ENCODE results near the gene TM9SF4.

TM9SF4 gene

DNA sequence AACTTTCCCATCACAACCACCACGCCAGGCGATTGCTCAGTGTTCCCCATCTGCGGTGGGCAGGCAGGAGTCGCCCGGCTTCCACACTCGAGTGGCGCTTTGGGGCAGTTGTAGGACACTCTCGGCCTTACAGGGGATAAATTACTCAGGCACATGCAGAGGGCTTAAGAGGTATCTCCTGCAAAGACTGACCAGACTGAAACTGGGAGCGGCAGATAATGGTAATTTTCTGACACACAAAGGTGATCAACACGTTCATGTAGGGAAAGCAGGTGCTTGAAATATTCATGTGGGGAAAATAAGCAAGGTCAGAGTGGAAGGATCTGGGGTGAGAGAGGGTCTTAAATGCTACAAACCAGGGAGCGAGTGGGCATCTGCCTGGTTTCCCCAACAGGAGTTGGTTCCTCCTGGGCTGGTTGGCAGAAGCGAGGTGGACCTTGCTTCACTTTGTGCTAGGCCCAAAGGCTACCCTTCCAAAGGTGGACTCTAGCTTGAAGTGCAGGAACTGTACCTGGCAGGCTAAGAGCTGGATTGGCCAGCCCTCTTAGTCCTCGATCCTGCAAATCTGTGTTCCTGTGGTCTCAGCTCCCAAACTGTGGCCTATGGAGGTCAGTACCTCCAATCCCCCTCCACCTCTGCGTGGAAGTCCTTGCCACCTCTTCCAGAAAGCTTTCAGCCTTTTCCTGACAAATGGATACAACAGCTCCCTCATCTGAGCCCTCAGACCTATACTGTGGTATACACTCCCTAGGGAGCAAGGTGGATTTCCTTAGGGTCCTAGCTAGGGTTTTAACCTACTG, 81.3 kb downstream of the TM9SF4 start:
- Histone ChIP-seq H3K36me3 (ENCODE audit: control insufficient read depth in 1 of 2, insufficient read depth in 2 of 2, low read depth in 1 of 2, low read length in 2 of 2) (peaks cover 15 to 36% of the 10 kb centered on the region in 2 experiments), H3K4ac (ENCODE audit: low read depth in 1 of 2, low read length in 2 of 2) (peak overlapping the region in 1 of 2 experiments; percentile 85), H3K79me1 (replicated peaks; ENCODE audit: low read length, poor library complexity, severe bottlenecking) (peaks cover 40% of the 10 kb centered on the region), H3K4me1 (ENCODE audit: control insufficient read depth, insufficient read depth, low read depth, low read length) (peaks cover 22% of the 10 kb centered on the region), H3K14ac (ENCODE audit: low read length in 2 of 2) (peak overlapping the region in 1 of 2 experiments; percentile 20), H3K23ac (ENCODE audit: low read length in 2 of 2) (no peak overlapping the region), H3K27me3 (ENCODE audit: control insufficient read depth in 1 of 2, insufficient read depth in 1 of 2, low read length in 2 of 2) (no peaks in the 10 kb centered on the region), H3K9me3 (ENCODE audit: control insufficient read depth, low read length) (no peaks in the 10 kb centered on the region), H3K4me3 (ENCODE audit: insufficient read depth in 1 of 2, low read depth in 1 of 2, low read length in 2 of 2) (peak overlapping the region; percentile 60 to 75), H2BK15ac (ENCODE audit: low read depth, poor library complexity, severe bottlenecking) (no peak overlapping the region), H4K8ac (ENCODE audit: low read length) (peak overlapping the region; percentile 92), H3K9ac (ENCODE audit: low read length) (peak overlapping the region; percentile 94), H2BK12ac (ENCODE audit: low read length in 2 of 2) (no peak overlapping the region), H2BK120ac (ENCODE audit: low read depth, low read length) (peak overlapping the region; percentile 68), H3K18ac (ENCODE audit: low read depth in 1 of 2, low read length in 2 of 2) (peak overlapping the region; percentile 20 to 58), H3K4me2 (ENCODE audit: low read length, poor library complexity, severe bottlenecking) (peak overlapping the region; percentile 75), H3K27ac (ENCODE audit: low read length, poor library complexity, severe bottlenecking) (no peak overlapping the region), H4K91ac (ENCODE audit: low read length) (peak overlapping the region; percentile 76), H2AFZ (ENCODE audit: low read depth, low read length) (no peak overlapping the region), H2AK5ac (ENCODE audit: low read length, severe bottlenecking) (no peak overlapping the region), H2BK5ac (ENCODE audit: low read depth, low read length, poor library complexity, severe bottlenecking) (no peak overlapping the region)
- WGBS: 36% methylated on average over 14 of the region's 14 CpGs
- DNase-seq: no peak

DNA sequence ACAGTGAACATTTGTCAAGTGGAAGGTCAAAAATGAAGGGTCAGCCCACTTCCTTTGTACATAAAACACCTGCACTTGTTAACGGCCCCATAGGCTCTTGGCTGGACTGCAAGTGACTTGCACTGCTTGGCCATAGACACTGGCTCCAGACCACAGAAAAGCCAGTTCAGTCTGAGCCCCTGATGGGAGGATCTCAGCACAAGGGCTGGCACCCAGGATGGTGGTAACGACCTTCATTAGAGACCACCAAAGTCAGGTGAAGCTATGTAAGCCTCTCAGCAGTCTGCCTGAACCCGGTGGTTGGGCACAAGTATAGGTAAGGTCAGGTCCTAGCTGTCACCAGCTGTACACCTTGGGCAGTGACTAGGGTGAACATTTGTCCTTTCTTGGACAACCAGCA, 81.9 kb downstream of the TM9SF4 start:
- H3K27me3 ChIP-seq (ENCODE audit: control insufficient read depth in 1 of 2, insufficient read depth in 1 of 2, low read length in 2 of 2): no peaks in the 10 kb centered on the region
- no peak overlapping the region for H3K27ac ChIP-seq (ENCODE audit: low read length, poor library complexity, severe bottlenecking)
- H3K23ac ChIP-seq (ENCODE audit: low read length in 2 of 2): no peak overlapping the region
- H3K36me3 ChIP-seq (ENCODE audit: control insufficient read depth in 1 of 2, insufficient read depth in 2 of 2, low read depth in 1 of 2, low read length in 2 of 2): peaks cover 21 to 42% of the 10 kb centered on the region in 2 experiments
- H4K91ac ChIP-seq (ENCODE audit: low read length): no peak overlapping the region
- H2BK12ac ChIP-seq (ENCODE audit: low read length in 2 of 2): no peak overlapping the region
- peaks cover 22% of the 10 kb centered on the region for H3K4me1 ChIP-seq (ENCODE audit: control insufficient read depth, insufficient read depth, low read depth, low read length)
- H2BK120ac ChIP-seq (ENCODE audit: low read depth, low read length): no peak overlapping the region
- no peak for DNase-seq
- H3K9ac ChIP-seq (ENCODE audit: low read length): no peak overlapping the region
- WGBS: 89% methylated on average over 3 of the region's 3 CpGs
- no peak overlapping the region for H3K14ac ChIP-seq (ENCODE audit: low read length in 2 of 2)
- no peaks in the 10 kb centered on the region for H3K9me3 ChIP-seq (ENCODE audit: control insufficient read depth, low read length)
- peaks cover 46% of the 10 kb centered on the region for H3K79me1 ChIP-seq (replicated peaks; ENCODE audit: low read length, poor library complexity, severe bottlenecking)
- no peak overlapping the region for H3K18ac ChIP-seq (ENCODE audit: low read depth in 1 of 2, low read length in 2 of 2)
- no peak overlapping the region for H3K4me2 ChIP-seq (ENCODE audit: low read length, poor library complexity, severe bottlenecking)
- H4K8ac ChIP-seq (ENCODE audit: low read length): no peak overlapping the region
- no peak overlapping the region for H2BK5ac ChIP-seq (ENCODE audit: low read depth, low read length, poor library complexity, severe bottlenecking)
- H3K4ac ChIP-seq (ENCODE audit: low read depth in 1 of 2, low read length in 2 of 2): no peak overlapping the region
- H2AK5ac ChIP-seq (ENCODE audit: low read length, severe bottlenecking): no peak overlapping the region
- no peak overlapping the region for H2AFZ ChIP-seq (ENCODE audit: low read depth, low read length)
- no peak overlapping the region for H2BK15ac ChIP-seq (ENCODE audit: low read depth, poor library complexity, severe bottlenecking)
- H3K4me3 ChIP-seq (ENCODE audit: insufficient read depth in 1 of 2, low read depth in 1 of 2, low read length in 2 of 2): no peak overlapping the region

DNA sequence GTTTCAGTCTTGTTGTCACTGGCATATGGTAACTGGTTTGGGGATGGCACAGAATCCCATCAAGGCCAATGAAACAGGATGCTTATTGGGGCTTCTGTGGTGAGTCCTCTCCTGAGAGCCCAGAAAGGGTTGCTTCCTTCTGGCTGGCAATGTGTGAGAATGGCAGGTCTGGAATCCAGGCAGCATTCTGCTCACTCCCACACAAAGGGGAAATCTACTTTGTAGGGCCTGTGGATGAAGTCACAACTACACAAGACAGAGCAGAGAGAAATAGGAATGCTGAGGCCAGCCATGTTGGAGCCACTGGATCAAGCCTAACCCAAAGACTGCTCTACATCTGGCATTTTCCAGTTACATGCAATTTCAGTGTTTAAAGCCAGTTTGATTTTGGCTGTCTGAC, 82.4 kb downstream of the TM9SF4 start:
- H3K9me3 ChIP-seq (ENCODE audit: control insufficient read depth, low read length): no peaks in the 10 kb centered on the region
- H3K14ac ChIP-seq (ENCODE audit: low read length in 2 of 2): no peak overlapping the region
- H2BK5ac ChIP-seq (ENCODE audit: low read depth, low read length, poor library complexity, severe bottlenecking): no peak overlapping the region
- H3K4ac ChIP-seq (ENCODE audit: low read depth in 1 of 2, low read length in 2 of 2): no peak overlapping the region
- no peak overlapping the region for H3K4me2 ChIP-seq (ENCODE audit: low read length, poor library complexity, severe bottlenecking)
- no peak overlapping the region for H2AK5ac ChIP-seq (ENCODE audit: low read length, severe bottlenecking)
- no peak overlapping the region for H3K18ac ChIP-seq (ENCODE audit: low read depth in 1 of 2, low read length in 2 of 2)
- H4K8ac ChIP-seq (ENCODE audit: low read length): no peak overlapping the region
- H3K4me1 ChIP-seq (ENCODE audit: control insufficient read depth, insufficient read depth, low read depth, low read length): peaks cover 22% of the 10 kb centered on the region
- peaks cover 48% of the 10 kb centered on the region for H3K79me1 ChIP-seq (replicated peaks; ENCODE audit: low read length, poor library complexity, severe bottlenecking)
- peaks cover 24 to 47% of the 10 kb centered on the region in 2 experiments for H3K36me3 ChIP-seq (ENCODE audit: control insufficient read depth in 1 of 2, insufficient read depth in 2 of 2, low read depth in 1 of 2, low read length in 2 of 2)
- H3K27me3 ChIP-seq (ENCODE audit: control insufficient read depth in 1 of 2, insufficient read depth in 1 of 2, low read length in 2 of 2): no peaks in the 10 kb centered on the region
- no peak overlapping the region for H3K27ac ChIP-seq (ENCODE audit: low read length, poor library complexity, severe bottlenecking)
- H4K91ac ChIP-seq (ENCODE audit: low read length): no peak overlapping the region
- no peak overlapping the region for H2BK12ac ChIP-seq (ENCODE audit: low read length in 2 of 2)
- H2BK15ac ChIP-seq (ENCODE audit: low read depth, poor library complexity, severe bottlenecking): no peak overlapping the region
- H2BK120ac ChIP-seq (ENCODE audit: low read depth, low read length): no peak overlapping the region
- H3K9ac ChIP-seq (ENCODE audit: low read length): no peak overlapping the region
- no peak overlapping the region for H3K4me3 ChIP-seq (ENCODE audit: insufficient read depth in 1 of 2, low read depth in 1 of 2, low read length in 2 of 2)
- peak overlapping the region in 1 of 2 experiments; percentile 15 for H3K23ac ChIP-seq (ENCODE audit: low read length in 2 of 2)
- H2AFZ ChIP-seq (ENCODE audit: low read depth, low read length): no peak overlapping the region
- no peak for DNase-seq

DNA sequence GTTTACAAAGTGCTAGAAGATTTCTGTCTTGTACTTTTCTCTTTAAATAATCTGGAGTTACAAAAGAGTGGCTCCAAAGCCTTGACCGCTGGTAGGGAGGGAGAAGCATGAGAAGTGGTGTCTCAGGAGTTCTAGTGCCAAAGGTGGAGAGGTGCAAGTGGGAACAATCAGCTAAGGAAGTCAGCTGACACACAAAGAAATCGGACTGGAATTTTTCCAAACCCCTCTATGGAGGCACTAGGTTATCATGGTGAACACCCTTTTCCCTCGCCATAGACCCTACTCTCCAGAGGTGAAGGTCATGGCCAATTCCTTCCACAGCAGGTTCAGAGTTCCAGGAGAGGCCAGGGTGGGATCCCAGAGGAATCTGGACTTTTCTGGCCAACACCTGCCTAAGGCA, 83.2 kb downstream of the TM9SF4 start:
- Histone ChIP-seq H3K4me2 (ENCODE audit: low read length, poor library complexity, severe bottlenecking) (no peak overlapping the region), H3K23ac (ENCODE audit: low read length in 2 of 2) (no peak overlapping the region), H3K18ac (ENCODE audit: low read depth in 1 of 2, low read length in 2 of 2) (no peak overlapping the region), H3K27ac (ENCODE audit: low read length, poor library complexity, severe bottlenecking) (no peak overlapping the region), H2BK120ac (ENCODE audit: low read depth, low read length) (no peak overlapping the region), H4K8ac (ENCODE audit: low read length) (no peak overlapping the region), H2BK12ac (ENCODE audit: low read length in 2 of 2) (no peak overlapping the region), H3K14ac (ENCODE audit: low read length in 2 of 2) (no peak overlapping the region), H3K4me3 (ENCODE audit: insufficient read depth in 1 of 2, low read depth in 1 of 2, low read length in 2 of 2) (no peak overlapping the region), H3K27me3 (ENCODE audit: control insufficient read depth in 1 of 2, insufficient read depth in 1 of 2, low read length in 2 of 2) (no peaks in the 10 kb centered on the region), H2AK5ac (ENCODE audit: low read length, severe bottlenecking) (no peak overlapping the region), H3K9ac (ENCODE audit: low read length) (no peak overlapping the region), H3K79me1 (replicated peaks; ENCODE audit: low read length, poor library complexity, severe bottlenecking) (peaks cover 50% of the 10 kb centered on the region), H3K36me3 (ENCODE audit: control insufficient read depth in 1 of 2, insufficient read depth in 2 of 2, low read depth in 1 of 2, low read length in 2 of 2) (peaks cover 32 to 54% of the 10 kb centered on the region in 2 experiments), H3K9me3 (ENCODE audit: control insufficient read depth, low read length) (no peaks in the 10 kb centered on the region), H2AFZ (ENCODE audit: low read depth, low read length) (no peak overlapping the region), H3K4me1 (ENCODE audit: control insufficient read depth, insufficient read depth, low read depth, low read length) (peaks cover 22% of the 10 kb centered on the region), H4K91ac (ENCODE audit: low read length) (no peak overlapping the region), H2BK15ac (ENCODE audit: low read depth, poor library complexity, severe bottlenecking) (no peak overlapping the region), H3K4ac (ENCODE audit: low read depth in 1 of 2, low read length in 2 of 2) (no peak overlapping the region), H2BK5ac (ENCODE audit: low read depth, low read length, poor library complexity, severe bottlenecking) (no peak overlapping the region)
- 94% methylated on average over 3 of the region's 3 CpGs for WGBS
- no peak for DNase-seq

Measured in mesenchymal stem cell (in vitro differentiated cells and primary cell).